Spleen (tissue), 11 donors: Measurements from ENCODE around the gene FSTL3. TPM values are rescaled to one million over a fixed set of nuclear protein-coding genes. Genes with fewer than 3 reads are reported as not detected.

Source experiments
- DNase-seq: peaks from one replicate; pipeline ENCODE4 v3.0.0-alpha.2; 2020
- H3K27ac ChIP-seq, 8 donors: fragments of 200-600 bp; sonication (generic) in 7 of 8; 1 replicate in 4 of 8; 2 replicates in 4 of 8; pipeline versions ENCODE4 v1.5.0 to v1.8.0; 2016 to 2021; ENCODE audit warnings: inconsistent platforms in 4 of 8, mild to moderate bottlenecking in 4 of 8, moderate library complexity in 1 of 8
- H3K27me3 ChIP-seq, 7 donors: fragments of 200-600 bp; sonication (generic) in 6 of 7; replicated peaks in 1 of 7; 1 replicate in 4 of 7; 2 replicates in 3 of 7; pipeline versions ENCODE4 v1.5.0 to v1.8.0; 2016 to 2021; ENCODE audit warnings: inconsistent platforms in 3 of 7, mild to moderate bottlenecking in 1 of 7
- H3K36me3 ChIP-seq, 6 donors: fragments of 200-600 bp; sonication (generic) in 5 of 6; 1 replicate in 4 of 6; 2 replicates in 2 of 6; pipeline versions ENCODE4 v1.5.0 to v1.8.0; 2016 to 2021; ENCODE audit warnings: inconsistent platforms in 2 of 6
- H3K4me1 ChIP-seq, 6 donors: fragments of 200-600 bp; sonication (generic) in 5 of 6; 1 replicate in 3 of 6; 2 replicates in 3 of 6; pipeline versions ENCODE4 v1.5.0 to v1.8.0; 2016 to 2021; ENCODE audit warnings: inconsistent platforms in 3 of 6
- H3K4me3 ChIP-seq, 8 donors: fragments of 200-600 bp; sonication (generic) in 7 of 8; 1 replicate in 4 of 8; 2 replicates in 4 of 8; pipeline versions ENCODE4 v1.5.0 to v1.8.0; 2016 to 2021; ENCODE audit warnings: inconsistent platforms in 4 of 8, mild to moderate bottlenecking in 4 of 8, moderate library complexity in 2 of 8
- H3K9me3 ChIP-seq, 8 donors: fragments of 200-600 bp; sonication (generic) in 7 of 8; 1 replicate in 4 of 8; 2 replicates in 4 of 8; pipeline versions ENCODE4 v1.5.0 to v1.8.0; 2016 to 2021; ENCODE audit warnings: inconsistent platforms in 4 of 8
- CTCF ChIP-seq, 11 experiments: fragments of 200-600 bp in 7 of 11; fragments of 450-650 bp in 4 of 11; sonication (generic) in 4 of 11; IDR thresholded peaks in 8 of 11; conservative IDR thresholded peaks in 3 of 11; 1 replicate in 7 of 11; 2 replicates in 4 of 11; pipeline versions ENCODE4 v1.4.0 to v1.8.0; 2016 to 2021; ENCODE audit warnings: antibody characterized with exemption in 11 of 11, inconsistent platforms in 4 of 11, mild to moderate bottlenecking in 1 of 11
- POLR2A ChIP-seq, 3 donors: fragments of 450-650 bp; IDR thresholded peaks; one replicate each; pipeline ENCODE4 v1.5.1; 2017; ENCODE audit warnings: antibody characterized with exemption in 3 of 3, mild to moderate bottlenecking in 1 of 3
- POLR2AphosphoS5 ChIP-seq, 3 donors: sonication (generic); formaldehyde crosslinking; IDR thresholded peaks; one replicate each; pipeline ENCODE4 v1.5.1; 2017; ENCODE audit warnings: antibody characterized with exemption in 3 of 3
- WGBS, 5 donors: extraction: QIAGEN DNeasy Blood & Tissue Kit in 3 of 5; methylation state at CpG; one replicate each; pipeline versions ENCODE4 v1.1.5 to v1.1.7; 2013 to 2018; 5-methylcytosine and 5-hydroxymethylcytosine counted together
- intact Hi-C: fragments of 100-400 bp; cut with DNase I; formaldehyde crosslinking; loops from one replicate; pipeline ENCODE4 v1.15.0; 2023; ENCODE audit warnings: low total_unique reads
- polyA plus RNA-seq, 3 donors: library from polyadenylated mRNA; stranded (reverse); fragments of 200-250 nt; gene quantifications; one replicate each; pipeline ENCODE4 v1.2.1, GENCODE V29; 2013
- total RNA-seq, 7 donors: library from RNA; depleted of rRNA in 3 of 7; stranded (reverse); fragments of >200 nt in 3 of 7; fragmentation: NEBNext Ultra II Directional in 4 of 7; extraction: Animal tissue kit (Norgen Biotek cat#: 25700) in 4 of 7; gene quantifications; one replicate each; pipeline versions ENCODE4 v1.1.0 to v1.2.1, GENCODE V29; 2016 to 2021
- donor health status: healthy with polysubstance abuse.
- donor health status: DM: no; HTN: no; CAD: no; lungs with moderate emphysema.
- donor health status: DM: no; HTN: no; CAD: no.
- donor health status: Bipolar disorder and iron deficiency.
- donor health status: healthy.
- donor health status: DM: no; HTN: no; CAD: no.
- donor health status: DM: yes; HTN: yes; CAD: no.

FSTL3 gene
- total and polyA plus RNA-seq, 10 donors = 5.6 to 43.4 (median 15.3) TPM

DNA sequence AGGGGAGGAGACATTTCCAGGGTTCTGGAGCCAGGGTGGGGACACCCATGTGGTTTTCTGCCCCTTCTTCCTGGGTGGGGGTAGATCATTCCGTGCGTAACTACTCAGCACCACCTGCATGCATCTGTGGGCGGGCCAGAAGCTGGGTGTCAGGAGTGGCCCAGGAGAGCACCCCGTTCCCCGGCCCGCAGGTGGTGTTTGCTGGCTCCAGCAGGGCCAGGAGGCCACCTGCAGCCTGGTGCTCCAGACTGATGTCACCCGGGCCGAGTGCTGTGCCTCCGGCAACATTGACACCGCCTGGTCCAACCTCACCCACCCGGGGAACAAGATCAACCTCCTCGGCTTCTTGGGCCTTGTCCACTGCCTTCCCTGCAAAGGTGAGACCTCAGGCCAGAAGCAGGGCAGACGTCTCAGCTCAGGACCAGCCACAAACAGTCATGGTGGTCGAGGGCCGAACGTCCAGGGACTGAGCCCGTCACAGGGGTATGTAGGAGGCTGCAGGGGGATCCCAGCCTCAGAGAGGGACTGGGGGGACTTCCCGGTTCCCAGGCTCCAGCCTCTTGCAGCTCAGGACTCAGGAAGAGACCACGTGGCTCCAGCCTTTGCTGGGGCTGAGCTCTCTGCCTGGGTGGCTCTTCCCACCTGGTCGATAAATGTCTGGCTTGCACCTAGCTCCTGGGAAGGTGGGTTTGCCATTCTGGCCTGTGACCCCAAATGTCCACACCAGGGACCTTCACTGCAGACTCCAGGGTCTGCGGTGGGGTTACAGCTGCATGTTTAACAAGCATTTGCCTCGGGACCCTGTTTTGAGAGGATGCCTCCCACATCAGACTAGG is 1.6 kb downstream of the FSTL3 start:
- peaks cover 0 to 48% (median 26%) of the 10 kb centered on the region in 7 donors for H3K27me3 ChIP-seq
- peak overlapping the region in 2 of 8 donors; percentile 34 to 58 for H3K4me3 ChIP-seq
- TF ChIP-seq CTCF (IDR thresholded peaks at IDR 0.05 in 8 of 11, conservative IDR thresholded peaks at IDR 0.05 in 3 of 11) = no peak
- TF ChIP-seq POLR2A (IDR thresholded peaks at IDR 0.05) = no peak
- H3K36me3 ChIP-seq = no peaks in the 10 kb centered on the region
- H3K4me1 ChIP-seq = peaks cover 5 to 74% (median 51%) of the 10 kb centered on the region in 6 donors
- no peak for DNase-seq
- WGBS, 5 donors = 61 to 76% (median 70%) methylated on average over 9 to 22 of the region's 22 CpGs
- intact Hi-C loops = no loop called here
- H3K9me3 ChIP-seq = no peaks in the 10 kb centered on the region
- H3K27ac ChIP-seq = peak overlapping the region in 3 of 8 donors; percentile 56 to 69 (median 62)

DNA sequence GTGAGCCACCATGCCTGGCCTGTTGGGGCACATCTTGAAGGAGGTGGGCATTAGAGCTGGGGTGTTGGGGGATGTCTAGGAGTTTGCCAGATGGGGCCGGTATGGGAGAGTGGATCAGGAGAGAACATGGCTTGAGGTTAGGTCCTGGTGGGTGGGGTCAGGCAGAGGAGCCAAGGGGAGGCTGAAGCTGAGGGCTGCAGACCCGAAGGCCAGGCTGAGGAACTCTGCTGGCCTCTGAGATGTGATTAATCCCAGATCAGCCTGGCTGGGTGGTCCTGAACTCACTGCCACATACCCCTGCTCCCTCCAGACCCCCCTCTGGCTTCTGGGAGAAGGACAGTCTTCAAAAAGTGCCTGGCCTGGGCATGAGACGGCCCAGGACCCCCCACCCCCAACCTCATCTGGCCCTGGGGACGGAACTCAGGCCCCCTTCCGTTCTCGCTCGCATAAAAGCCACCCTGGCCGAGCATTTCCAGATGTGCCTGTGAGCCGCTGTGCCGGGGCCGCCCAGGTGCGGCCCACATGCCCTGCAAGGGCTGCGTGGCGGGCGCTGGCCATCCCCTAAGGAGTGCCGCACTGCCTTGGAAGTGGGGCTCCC is 2.7 kb downstream of the FSTL3 start:
- no peak for DNase-seq
- 93 to 99% (median 95%) methylated on average over 6 to 16 of the region's 16 CpGs for WGBS, 5 donors
- H3K4me3 ChIP-seq = peak overlapping the region in 4 of 8 donors; percentile 73 to 98 (median 83)

DNA sequence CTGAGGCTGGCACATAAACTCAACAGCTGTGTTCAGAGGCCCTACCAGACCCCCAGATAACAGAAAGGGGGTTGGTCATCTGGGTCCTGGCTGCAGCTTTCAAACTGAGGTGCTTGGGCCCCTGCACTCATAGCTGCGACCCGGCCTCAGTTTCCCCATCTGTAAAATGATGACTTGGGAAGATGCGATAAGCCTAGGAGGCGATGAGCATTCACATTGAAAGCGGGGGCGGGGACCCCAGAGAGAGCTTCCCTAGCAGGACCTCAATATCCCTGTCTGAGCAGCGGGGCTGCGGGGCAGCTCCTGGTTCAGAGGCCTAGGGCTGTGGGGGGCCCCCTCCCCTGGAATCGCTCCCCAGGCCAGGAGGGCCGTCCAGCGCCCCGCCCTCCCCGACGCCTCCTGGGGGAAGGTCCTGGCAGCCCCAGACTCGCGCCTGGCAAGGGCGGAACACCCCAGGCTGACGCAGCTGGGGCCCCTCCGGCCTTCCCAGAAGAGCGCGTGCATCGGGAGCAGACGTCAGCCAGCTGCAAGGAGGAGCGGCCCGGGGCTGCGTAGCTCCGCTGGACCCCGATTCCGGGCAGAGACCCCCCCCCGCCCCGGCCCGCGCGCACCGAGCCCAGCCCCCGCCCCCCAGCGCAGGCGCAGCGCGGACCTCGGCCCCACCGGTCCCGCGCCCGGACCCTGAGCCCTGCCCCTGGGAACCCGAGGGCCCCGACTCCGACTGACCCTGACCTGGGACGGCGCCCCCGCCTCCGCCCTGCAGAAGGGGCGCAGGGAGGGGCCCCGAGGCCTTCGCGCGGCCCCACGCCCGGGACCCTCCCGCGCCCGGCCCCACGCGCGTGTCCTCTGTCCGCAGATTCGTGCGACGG is 3.5 kb downstream of the FSTL3 start:
- 4 to 50% (median 8%) methylated on average over 2 to 69 of the region's 69 CpGs for WGBS, 5 donors
- intact Hi-C loops = no loop called here
- Histone ChIP-seq H3K36me3 (no peaks in the 10 kb centered on the region), H3K27me3 (peaks cover 0 to 35% (median 21%) of the 10 kb centered on the region in 7 donors), H3K4me1 (peaks cover 5 to 64% (median 47%) of the 10 kb centered on the region in 6 donors), H3K4me3 (peak overlapping the region; percentile 50 to 98 (median 69)), H3K27ac (peak overlapping the region; percentile 81 to 95 (median 90)), H3K9me3 (no peaks in the 10 kb centered on the region)
- TF ChIP-seq POLR2AphosphoS5 (IDR thresholded peaks at IDR 0.05) = peak in 2 of 3 donors; percentile 4 to 25
- TF ChIP-seq POLR2A (IDR thresholded peaks at IDR 0.05) = no peak
- no peak for TF ChIP-seq CTCF (IDR thresholded peaks at IDR 0.05 in 8 of 11, conservative IDR thresholded peaks at IDR 0.05 in 3 of 11)
- DNase-seq = peak; percentile 90

More for the DNA sequence above, 2.7 kb downstream of the FSTL3 start:
- Histone ChIP-seq H3K36me3 (no peaks in the 10 kb centered on the region), H3K27me3 (peaks cover 0 to 43% (median 26%) of the 10 kb centered on the region in 7 donors), H3K9me3 (no peaks in the 10 kb centered on the region), H3K27ac (peak overlapping the region in 3 of 8 donors; percentile 93 to 95 (median 93)), H3K4me1 (peaks cover 5 to 71% (median 50%) of the 10 kb centered on the region in 6 donors)
- no peak for TF ChIP-seq POLR2A (IDR thresholded peaks at IDR 0.05)
- no peak for TF ChIP-seq POLR2AphosphoS5 (IDR thresholded peaks at IDR 0.05)
- TF ChIP-seq CTCF (IDR thresholded peaks at IDR 0.05 in 8 of 11, conservative IDR thresholded peaks at IDR 0.05 in 3 of 11) = no peak
- intact Hi-C loops = no loop called here
